ENCODE data around the gene MDFIC.

Gene MDFIC

DNA sequence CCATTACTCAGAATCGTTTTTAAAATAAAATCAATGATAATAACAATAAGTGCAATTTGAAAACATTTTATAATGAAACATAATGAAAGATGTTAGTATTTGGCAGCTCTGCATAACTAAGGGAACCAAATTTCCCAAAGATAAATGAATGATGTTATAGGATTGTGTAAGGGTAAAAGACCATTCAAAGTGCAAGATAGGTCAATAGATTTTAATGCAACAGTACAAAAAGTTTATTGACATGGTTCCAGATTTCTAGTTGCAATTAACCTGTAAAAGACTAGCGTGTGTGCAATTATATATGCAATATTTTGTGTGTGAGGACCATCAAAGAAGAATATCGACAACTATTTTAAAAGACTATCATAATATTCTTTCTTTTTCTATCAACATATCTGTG is 122.3 kb downstream of the MDFIC start:
- DNase-seq: no peak

DNA sequence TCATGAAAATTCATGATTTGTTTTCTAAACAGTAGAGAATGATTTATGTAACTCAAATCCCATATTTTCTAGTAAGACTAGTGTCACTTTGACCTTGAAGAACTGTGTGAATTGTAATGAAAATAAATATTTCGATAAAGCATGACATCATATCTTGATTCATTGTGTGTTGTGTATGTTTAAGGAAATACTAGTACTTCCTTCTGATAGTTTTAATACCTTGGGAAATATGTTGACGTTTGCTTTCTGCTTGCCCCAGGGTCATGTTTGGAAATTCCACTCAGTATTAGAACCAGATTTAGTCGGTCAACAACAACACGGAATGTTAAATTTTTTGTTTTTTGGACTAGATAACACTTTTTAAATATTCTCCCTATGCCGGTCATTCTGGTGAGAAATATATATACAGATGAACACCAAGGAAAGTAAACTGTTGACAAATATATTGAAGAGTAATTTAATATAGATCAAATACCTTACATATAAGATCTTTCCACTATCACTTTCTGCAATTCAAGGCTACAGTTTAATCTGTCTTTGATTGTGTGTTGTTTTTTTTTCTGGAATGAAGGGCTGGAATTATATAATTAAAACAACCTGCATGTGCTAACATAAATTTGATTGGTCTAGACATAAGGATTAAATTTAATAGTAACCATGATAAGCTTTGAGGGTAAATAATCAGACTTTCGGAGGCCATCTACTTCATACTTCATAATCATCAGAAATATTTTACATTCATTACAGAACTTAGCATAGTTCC is 126.2 kb downstream of the MDFIC start:
- DNase-seq: no peak

DNA sequence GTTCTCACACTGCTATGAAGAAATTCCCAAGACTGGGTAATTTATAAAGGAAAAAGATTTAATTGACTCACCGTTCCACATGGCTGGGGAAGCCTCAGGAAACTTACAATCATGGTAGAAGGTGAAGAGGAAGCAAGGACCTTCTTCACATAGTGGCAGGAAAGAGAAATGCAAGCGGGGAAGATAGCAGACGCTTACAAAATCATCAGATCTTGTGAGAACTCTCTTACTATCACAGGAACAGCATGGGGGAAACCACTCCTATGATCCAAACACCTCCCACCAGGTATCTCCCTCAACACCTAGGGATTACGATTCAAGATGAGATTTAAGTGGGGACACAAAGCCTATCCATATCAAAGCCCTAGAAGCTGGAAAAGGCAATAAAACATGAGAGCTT is 130.8 kb downstream of the MDFIC start:
- no peak for DNase-seq

DNA sequence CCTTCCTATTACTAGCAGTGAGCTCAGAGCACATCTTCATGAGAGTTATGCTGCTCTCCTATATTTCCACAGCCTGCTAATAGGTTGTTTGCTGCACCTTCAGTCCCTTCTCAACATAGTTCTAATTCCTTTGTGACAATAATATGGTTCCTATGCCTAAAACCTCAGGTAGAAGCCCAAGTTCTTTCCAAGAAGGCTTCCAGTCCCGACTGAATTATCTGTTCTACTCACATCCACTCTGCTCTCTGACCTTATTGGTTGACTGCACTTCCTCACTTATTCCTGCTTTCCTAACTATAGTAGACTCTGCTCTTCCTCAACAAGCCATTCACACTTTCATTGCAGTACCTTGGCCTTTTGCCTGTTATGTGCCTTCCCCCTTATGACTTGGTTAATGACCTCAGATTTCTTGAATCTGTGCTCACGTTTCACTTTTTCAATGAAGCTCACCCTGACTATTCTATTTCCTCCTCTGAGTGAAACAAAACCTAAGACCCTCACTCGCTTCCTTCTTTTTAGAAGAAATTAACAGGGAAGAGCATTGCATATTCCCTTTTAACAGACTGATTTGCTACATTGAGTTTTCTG is 132.7 kb downstream of the MDFIC start:
- no peak for DNase-seq

DNA sequence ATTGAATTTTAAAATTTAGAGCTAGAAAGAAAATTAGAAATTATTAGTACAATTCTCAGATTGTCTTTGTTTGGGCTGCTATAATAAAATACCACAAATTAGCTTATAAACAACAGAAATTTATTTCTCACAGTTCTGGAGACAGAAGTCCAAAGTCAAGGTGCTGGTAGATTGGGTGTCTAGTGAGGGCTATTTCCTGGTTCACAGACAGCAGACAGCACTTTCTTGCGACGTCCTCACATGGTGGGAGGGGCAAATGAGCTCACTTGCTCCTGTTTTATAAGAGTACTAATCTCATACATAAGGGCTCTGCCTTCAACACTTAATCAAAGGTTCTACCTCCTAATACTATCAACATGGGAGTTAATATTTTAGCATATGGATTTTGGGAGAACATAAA is 134.1 kb downstream of the MDFIC start:
- DNase-seq: no peak

DNA sequence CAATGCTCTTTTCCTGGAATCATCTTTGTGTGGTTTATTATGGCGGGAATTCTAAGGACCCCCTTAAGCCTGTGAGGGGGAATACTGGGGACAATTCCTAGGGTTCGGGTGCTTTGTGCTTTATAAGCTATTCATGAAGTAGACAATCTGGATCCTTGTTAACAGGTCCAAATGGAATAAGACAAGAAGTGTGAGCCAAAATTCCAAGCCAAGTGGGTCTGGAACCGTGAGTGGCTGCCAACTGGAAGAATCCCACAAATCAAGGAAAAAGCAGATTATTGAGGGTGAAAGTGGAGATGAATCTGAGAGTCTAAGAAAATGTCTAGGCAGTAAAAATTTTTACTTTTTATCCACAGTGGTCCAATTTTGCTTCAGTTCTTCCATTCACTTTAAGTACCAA is 136.8 kb downstream of the MDFIC start:
- no peak for DNase-seq

DNA sequence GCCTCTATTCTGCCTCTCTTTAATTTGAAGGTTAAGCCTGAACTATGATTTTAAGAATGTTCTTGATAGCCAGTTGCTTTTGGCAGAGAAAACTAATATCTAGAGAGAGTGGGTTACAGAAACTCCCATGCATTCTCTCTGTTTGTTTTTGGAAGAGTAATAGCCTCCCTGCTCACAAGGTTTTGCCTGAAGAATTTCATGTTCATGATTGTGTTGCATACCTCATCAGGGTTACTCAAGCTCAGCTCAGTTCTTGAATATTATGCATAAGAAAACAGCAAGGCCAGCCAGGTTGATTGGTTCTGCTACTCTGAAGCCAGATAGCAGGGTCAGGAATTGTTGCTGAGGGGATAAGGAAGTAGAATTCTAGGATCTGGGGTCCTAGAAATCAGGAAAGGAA is 137.4 kb downstream of the MDFIC start:
- DNase-seq: no peak

DNA sequence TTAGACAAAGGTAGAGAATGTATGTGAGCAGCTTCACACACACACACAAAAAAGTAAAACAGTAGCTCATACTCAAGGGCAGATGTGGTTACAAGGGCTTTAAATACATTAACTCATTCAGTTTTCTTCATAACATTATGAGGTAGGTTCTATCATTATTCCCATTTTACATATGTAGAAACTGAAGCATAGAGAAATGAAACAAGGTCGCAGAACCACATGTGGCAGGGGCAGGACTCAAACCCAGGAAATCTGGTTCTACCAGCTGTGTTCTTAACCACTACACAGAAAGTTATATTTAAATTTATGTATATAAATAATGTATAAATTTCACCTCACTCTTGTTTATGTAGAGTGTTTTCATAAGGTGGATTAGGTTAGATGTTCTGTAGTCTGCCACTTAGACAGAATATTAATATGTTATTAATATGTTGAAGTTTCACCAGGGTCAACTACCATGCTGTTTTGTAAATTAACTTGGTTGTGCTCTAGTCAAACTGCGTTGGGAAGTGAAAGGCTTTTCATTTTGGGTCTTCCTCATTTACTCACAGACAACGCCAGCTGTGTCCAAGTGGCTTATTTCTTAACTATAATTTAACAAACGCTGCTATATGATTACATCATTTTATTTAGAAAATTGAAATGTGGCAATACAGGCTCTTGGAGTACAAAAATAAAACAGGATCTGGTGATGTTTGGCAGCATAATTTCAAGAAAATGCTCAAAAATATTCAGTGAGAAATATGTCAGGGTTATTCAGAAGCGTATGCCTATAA is 138.4 kb downstream of the MDFIC start:
- DNase-seq: no peak

DNA sequence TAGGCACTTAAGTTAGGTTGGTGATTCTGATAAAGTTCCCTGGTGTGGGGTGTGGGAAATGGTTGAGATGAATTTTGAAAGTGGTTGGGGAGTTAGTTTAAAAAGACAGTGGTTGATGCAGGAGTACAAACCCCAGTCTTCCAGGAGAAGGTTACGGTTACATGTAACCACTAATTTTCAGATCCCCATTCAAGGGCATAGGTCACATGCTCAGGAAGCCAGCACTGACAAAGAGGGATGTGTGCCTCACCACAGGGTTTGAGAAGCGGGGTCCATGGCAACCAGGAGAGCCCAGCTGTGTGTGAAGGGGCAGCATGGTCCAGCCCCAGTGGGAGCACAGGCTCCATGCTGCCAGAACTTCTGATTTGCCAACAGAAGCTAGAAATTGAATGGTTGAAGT is 144.2 kb downstream of the MDFIC start:
- DNase-seq: no peak

DNA sequence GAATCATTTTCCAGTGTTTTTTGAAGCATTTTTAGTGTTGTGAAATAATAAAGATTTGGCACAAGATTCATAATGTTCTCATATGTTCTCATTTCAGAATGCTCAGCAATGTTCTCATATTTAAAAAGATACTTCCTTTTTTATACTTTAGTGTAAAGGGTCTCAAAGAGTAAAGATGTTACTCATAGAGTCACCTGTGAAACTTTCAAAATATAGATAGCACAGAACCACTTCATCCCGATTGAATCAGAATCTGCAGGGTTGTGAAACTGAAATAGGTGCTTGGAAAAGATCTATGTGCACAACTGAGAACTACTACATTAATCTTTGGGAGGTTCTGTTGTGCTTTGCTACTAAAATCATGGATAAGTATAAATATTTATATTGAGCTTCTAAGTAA is 144.7 kb downstream of the MDFIC start:
- no peak for DNase-seq

DNA sequence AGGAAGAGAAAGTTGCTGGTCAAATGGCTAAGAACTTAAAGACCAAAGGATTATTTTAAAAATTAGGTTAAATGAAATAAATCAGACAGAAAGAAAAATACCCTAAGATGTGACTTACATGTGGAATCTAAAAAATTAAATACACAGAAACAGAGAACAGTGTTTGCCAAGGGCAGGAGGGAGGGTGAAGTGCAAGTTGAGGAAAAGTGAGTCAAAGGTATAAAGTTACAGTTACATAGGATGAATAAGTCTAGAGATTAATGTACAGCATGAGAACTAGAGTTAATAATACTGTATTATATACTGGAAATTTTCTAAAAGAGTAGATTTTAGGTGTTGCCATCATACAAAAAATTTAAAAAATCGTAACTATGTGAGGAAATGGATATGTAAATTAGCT is 146.3 kb downstream of the MDFIC start:
- DNase-seq: no peak

Data from NCI-H1694 treated with DMSO at 0.1 percent for 48 hours (cell line).